ENCODE data around the gene TNFRSF12A.
A peak's percentile ranks its signal among the peaks of the same experiment; 100 is the strongest.

Gene TNFRSF12A

DNA sequence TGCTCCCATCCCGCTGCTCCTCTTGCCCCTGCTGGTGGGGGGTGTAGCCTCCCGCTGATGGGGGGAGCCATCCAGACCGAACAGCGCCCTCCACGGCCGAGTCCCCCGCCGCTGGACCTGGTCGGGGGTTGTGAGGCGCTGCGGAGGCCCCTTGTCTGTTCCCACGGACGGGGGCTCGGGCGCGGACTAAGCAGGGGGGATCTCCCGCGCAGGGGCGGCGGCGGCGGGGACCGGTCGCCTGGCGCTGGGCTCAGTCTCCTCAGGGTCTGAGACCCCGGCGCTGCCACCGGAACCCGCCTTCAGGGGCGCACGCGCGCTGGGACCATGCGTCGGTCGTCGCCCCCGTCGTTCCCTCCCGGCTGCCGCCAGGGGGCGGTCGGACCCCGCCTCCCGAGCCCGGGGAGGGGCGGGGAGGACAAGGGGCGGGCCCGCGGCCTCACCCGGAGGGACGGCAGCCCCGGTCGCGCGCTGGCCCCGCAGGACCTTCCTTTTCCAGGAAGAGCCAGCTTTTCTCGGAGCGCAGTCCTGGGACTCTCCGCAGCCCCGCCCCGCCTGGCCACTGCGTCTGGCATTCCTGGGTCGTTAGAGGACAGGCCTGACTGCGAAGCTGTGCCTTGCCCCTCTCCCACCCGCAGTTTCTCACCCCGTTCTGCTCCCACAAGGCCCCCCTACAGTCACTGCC, 39.0 kb downstream of the TNFRSF12A start:
- Mint-ChIP-seq H3K36me3 (ENCODE audit: low read depth) (peaks cover 4% of the 10 kb centered on the region), H3K27me3 (ENCODE audit: low read depth) (peaks cover 22% of the 10 kb centered on the region), H3K4me3 (peak overlapping the region; percentile 86 to 90 (median 87)), H3K4me1 (peaks cover 24% of the 10 kb centered on the region), H3K27ac (peak overlapping the region; percentile 58 to 86 (median 80)), H3K9me3 (no peaks in the 10 kb centered on the region)
- TF ChIP-seq, protein P1, sequence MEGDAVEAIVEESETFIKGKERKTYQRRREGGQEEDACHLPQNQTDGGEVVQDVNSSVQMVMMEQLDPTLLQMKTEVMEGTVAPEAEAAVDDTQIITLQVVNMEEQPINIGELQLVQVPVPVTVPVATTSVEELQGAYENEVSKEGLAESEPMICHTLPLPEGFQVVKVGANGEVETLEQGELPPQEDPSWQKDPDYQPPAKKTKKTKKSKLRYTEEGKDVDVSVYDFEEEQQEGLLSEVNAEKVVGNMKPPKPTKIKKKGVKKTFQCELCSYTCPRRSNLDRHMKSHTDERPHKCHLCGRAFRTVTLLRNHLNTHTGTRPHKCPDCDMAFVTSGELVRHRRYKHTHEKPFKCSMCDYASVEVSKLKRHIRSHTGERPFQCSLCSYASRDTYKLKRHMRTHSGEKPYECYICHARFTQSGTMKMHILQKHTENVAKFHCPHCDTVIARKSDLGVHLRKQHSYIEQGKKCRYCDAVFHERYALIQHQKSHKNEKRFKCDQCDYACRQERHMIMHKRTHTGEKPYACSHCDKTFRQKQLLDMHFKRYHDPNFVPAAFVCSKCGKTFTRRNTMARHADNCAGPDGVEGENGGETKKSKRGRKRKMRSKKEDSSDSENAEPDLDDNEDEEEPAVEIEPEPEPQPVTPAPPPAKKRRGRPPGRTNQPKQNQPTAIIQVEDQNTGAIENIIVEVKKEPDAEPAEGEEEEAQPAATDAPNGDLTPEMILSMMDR (IDR thresholded peaks at IDR 0.05; ENCODE audit: unreplicated experiment in 3 of 3), result peak; percentile 93 to 97 (median 97)

DNA sequence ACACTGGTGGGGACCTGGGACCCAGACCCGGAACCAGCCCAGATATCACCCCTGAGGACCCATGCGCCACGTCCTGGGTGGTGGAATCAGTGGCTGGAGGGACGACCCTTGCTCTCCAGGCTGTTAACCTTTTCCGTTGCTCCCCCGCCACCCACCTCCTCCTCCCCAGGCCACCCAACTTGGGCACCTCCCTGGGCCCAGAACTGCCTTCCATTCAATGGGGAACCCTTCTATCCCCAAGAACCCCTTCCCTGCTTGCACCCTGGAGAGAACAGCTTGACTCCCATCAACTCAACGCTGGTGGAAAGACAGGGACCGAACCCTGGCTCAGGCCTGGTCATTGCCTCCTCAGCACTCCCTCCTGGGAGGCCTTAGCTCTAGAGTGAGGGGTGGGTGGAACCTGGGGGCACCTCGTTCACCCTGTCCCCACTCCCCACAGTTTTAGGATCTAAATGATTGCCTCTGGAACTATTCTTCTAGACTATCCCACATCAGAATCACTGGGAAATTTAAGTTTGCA, 39.6 kb downstream of the TNFRSF12A start:
- Mint-ChIP-seq H3K36me3 (ENCODE audit: low read depth) (peaks cover 4% of the 10 kb centered on the region), H3K4me1 (peaks cover 24% of the 10 kb centered on the region), H3K27ac (peak overlapping the region; percentile 58 to 86 (median 80)), H3K27me3 (ENCODE audit: low read depth) (peaks cover 22% of the 10 kb centered on the region), H3K9me3 (no peaks in the 10 kb centered on the region), H3K4me3 (peak overlapping the region; percentile 78 to 83 (median 83))
- TF ChIP-seq, protein P1 (IDR thresholded peaks at IDR 0.05; ENCODE audit: unreplicated experiment in 3 of 3), result no peak

- H3K36me3 Mint-ChIP-seq (ENCODE audit: low read depth), result peaks cover 4% of the 10 kb centered on the region
- TF ChIP-seq, protein P1 (IDR thresholded peaks at IDR 0.05; ENCODE audit: unreplicated experiment in 3 of 3), result no peak
- H3K9me3 Mint-ChIP-seq, result no peaks in the 10 kb centered on the region
- peak overlapping the region; percentile 78 to 83 (median 83) for H3K4me3 Mint-ChIP-seq
- peaks cover 27% of the 10 kb centered on the region for H3K4me1 Mint-ChIP-seq
- H3K27me3 Mint-ChIP-seq (ENCODE audit: low read depth), result peaks cover 17% of the 10 kb centered on the region
- H3K27ac Mint-ChIP-seq, result peak overlapping the region; percentile 58 to 83 (median 80)
These were observed 40.4 kb downstream of the TNFRSF12A start for GRCh38 chr16:3060339-3061127.

GRCh38 chr16:3062553-3062952, 42.4 kb downstream of the TNFRSF12A start:
- peak overlapping the region in 1 of 3 experiments; percentile 55 for H3K27ac Mint-ChIP-seq
- peaks cover 35% of the 10 kb centered on the region for H3K4me1 Mint-ChIP-seq
- H3K27me3 Mint-ChIP-seq (ENCODE audit: low read depth), result peaks cover 14% of the 10 kb centered on the region
- H3K4me3 Mint-ChIP-seq, result no peak overlapping the region
- H3K9me3 Mint-ChIP-seq, result no peaks in the 10 kb centered on the region
- peaks cover under 1% of the 10 kb centered on the region for H3K36me3 Mint-ChIP-seq (ENCODE audit: low read depth)
- TF ChIP-seq, protein P1 (IDR thresholded peaks at IDR 0.05; ENCODE audit: unreplicated experiment in 3 of 3), result no peak

DNA sequence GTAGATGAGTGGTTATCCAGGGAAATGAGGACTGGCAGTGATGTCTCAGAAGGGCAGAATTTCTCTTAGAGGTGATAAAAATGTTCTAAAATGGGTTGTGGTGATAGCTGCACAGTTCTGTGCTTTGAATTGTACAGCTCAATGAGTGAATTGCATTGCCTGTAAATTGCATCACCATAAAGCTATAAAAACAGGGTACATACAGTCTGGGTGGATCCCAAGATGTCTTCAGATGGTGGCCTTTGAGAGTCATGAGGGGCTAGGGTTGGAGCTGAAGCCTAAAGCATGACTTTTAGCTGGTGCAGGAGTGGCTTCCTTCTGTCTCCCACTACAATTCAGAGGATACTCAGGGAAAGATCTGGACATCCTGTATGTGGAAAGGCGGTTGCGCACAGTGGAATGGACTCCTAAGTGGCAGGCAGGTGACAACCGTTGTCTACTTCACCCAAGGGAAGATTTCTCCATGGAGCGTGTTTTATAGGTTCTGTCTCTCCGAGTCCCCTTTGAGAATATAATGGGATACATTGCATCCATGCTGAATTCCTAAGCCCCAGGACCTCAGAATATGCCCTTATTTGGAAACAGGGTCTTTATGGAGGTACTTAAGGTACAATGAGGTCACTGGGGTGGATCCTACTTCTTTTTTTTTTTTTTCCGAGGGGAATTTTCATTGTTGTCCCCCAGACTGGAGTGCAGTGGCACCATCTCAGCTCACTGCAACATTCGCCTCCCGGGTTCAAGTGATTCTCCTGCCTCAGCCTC, 43.6 kb downstream of the TNFRSF12A start:
- Mint-ChIP-seq H3K4me1 (peaks cover 35% of the 10 kb centered on the region), H3K9me3 (no peaks in the 10 kb centered on the region)

More for the DNA sequence above, 43.6 kb downstream of the TNFRSF12A start:
- peak overlapping the region in 1 of 3 experiments; percentile 23 for H3K27ac Mint-ChIP-seq
- H3K4me3 Mint-ChIP-seq, result peak overlapping the region in 2 of 3 experiments; percentile 14 to 28
- H3K36me3 Mint-ChIP-seq (ENCODE audit: low read depth), result no peaks in the 10 kb centered on the region
- H3K27me3 Mint-ChIP-seq (ENCODE audit: low read depth), result peaks cover 14% of the 10 kb centered on the region
- TF ChIP-seq, protein P1 (IDR thresholded peaks at IDR 0.05; ENCODE audit: unreplicated experiment in 3 of 3), result no peak

Measured in nephron (organoid).